Stimulated activated memory B cell treated with anti-CD40 and anti-IgM and Interleukin-4, amounts not matched to agents 10 μg/mL and 1 μg/mL and 100 μg/mL, for 72 hours (primary cell): Measurements from ENCODE around the gene SAFB.
A peak's percentile ranks its signal among the peaks of the same experiment; 100 is the strongest.

Source experiments
- ATAC-seq: fragments of 150-1000 bp; cut with Tn5 transposase; 2 replicates; pipeline ENCODE4 v1.10.0; 2021
- H3K27ac Mint-ChIP-seq: one replicate; pipeline ENCODE4 v1.8.0; 2022; ENCODE audit warnings: mild to moderate bottlenecking, mixed read lengths
- H3K27me3 Mint-ChIP-seq: one replicate; pipeline ENCODE4 v1.8.0; 2022; ENCODE audit warnings: mixed read lengths
- H3K36me3 Mint-ChIP-seq: one replicate; pipeline ENCODE4 v1.8.0; 2022; ENCODE audit warnings: mixed read lengths
- H3K4me1 Mint-ChIP-seq: one replicate; pipeline ENCODE4 v1.8.0; 2022; ENCODE audit warnings: mixed read lengths
- H3K4me3 Mint-ChIP-seq: one replicate; pipeline ENCODE4 v1.8.0; 2022; ENCODE audit warnings: mild to moderate bottlenecking, moderate library complexity, mixed read lengths
- H3K9me3 Mint-ChIP-seq: one replicate; pipeline ENCODE4 v1.8.0; 2022; ENCODE audit warnings: mixed read lengths

The SAFB gene

DNA sequence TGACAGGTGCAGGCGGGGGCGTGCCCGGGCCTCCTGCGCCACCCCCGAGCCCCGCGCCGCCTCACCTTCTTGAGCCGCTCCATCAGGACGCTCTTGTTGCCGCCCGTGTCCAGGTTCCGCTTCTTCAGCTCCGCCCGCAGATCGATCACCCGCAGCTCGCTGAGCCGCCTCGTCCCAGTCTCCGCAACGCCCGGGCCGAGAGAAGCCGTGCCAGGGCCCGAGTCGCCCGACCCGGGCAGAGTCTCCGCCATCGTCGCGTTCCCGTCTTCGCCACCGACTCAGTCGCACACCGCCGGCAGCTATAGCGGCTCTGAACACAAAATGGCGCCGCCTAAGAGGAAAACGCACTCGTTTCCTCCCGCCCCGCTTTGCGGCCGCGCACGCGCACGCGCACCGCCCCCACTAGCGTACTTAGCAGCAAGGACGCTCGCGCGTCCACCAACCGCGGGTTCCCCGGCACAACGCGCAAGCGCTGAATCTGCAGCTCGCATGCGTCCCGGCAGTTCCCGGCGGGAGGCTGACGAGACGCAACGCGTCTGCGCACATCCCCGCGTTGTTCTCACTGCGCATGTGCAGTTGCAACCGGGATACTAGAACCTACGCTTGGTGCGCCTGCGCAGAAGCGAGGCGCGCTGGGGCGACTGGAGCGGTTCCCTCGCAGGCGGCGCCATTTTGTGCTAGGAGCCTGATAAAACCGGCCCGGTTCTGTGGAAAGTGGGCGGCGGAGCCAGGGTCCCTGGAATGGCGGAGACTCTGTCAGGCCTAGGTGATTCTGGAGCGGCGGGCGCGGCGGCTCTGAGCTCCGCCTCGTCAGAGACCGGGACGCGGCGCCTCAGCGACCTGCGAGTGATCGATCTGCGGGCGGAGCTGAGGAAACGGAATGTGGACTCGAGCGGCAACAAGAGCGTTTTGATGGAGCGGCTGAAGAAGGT is at the start of gene SAFB, which contains the start of gene SAFB2:
TSS of gene SAFB (plus strand) at position 619 of the 932 bp plus-strand sequence. CDS start at position 742, 123 bp downstream.
TSS of gene SAFB2 (minus strand) at position 312 of the 932 bp plus-strand sequence. CDS start at position 251, 61 bp downstream.
- no peaks in the 10 kb centered on the region for H3K9me3 Mint-ChIP-seq
- no peaks in the 10 kb centered on the region for H3K27me3 Mint-ChIP-seq
- peak; percentile 92 for ATAC-seq
- peak within 1 kb of the TSS; percentile 100 for H3K27ac Mint-ChIP-seq
- H3K36me3 Mint-ChIP-seq, result peaks cover 48% of the 10 kb centered on the region
- H3K4me3 Mint-ChIP-seq, result peak within 1 kb of the TSS; percentile 100
- peaks cover 62% of the 10 kb centered on the region for H3K4me1 Mint-ChIP-seq

DNA sequence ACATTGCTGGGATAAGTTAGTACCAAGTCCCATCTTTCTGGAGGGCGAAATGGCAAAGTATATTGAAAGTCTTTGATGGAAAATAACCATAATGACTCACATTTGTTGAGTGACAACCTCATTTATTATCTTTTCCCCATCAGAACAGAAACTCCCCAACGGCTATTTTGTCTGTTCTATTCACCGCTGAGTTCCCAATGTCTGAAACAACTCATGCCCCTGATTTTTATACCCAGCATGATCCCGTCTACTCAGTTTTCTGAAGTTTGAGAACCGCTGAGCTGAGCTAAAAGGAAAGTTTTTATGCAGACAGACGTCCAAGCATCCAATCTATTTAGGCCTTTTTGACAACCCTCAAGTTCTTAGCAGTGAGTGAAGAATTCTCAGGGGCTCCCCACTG is 47.3 kb upstream of the SAFB start:
- peaks cover 14% of the 10 kb centered on the region for H3K36me3 Mint-ChIP-seq
- no peaks in the 10 kb centered on the region for H3K27me3 Mint-ChIP-seq
- peaks cover 12% of the 10 kb centered on the region for H3K4me1 Mint-ChIP-seq
- ATAC-seq, result no peak
- peaks cover 4% of the 10 kb centered on the region for H3K9me3 Mint-ChIP-seq
- H3K4me3 Mint-ChIP-seq, result no peak overlapping the region
- H3K27ac Mint-ChIP-seq, result no peak overlapping the region

DNA sequence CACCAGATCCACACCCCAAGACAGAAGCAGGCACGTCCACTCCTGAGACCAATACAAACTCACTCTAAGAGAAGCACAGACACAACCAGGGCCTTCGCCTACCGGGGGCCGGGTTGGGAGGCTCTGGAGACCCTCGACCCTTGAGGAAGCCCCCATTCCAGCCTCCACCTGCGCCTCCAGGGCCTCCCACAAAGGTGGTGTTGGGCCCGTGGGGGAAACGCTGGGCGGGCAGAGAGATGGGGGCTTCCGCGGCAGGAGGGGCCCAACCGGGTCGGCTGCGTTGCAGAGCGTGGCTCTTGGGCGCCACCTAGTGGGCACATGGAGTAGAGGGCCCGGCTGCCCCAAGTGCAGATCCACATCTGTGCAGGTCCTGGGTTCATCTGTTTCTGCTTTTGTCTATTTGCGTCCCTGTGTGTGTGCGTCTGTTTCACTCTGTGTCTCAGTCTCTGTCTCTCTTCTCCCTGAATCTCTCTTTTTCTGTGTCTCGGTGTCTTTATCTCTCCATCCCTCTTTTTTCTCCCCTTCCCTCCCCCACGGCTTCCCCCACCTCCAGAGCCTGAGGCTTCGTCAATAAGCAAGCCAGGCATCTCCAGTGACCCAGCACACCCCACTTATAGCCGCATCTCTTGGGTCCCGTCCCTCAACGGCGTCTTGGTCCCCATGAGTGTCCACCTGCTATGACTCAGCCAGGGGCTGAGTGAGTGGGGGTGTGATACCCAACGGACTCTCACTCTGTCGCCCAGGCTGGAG is 44.6 kb upstream of the SAFB start:
- Mint-ChIP-seq H3K9me3 (peaks cover 4% of the 10 kb centered on the region), H3K4me1 (peaks cover 12% of the 10 kb centered on the region), H3K4me3 (no peak overlapping the region), H3K27ac (no peak overlapping the region), H3K27me3 (no peaks in the 10 kb centered on the region), H3K36me3 (peaks cover 20% of the 10 kb centered on the region)
- ATAC-seq, result peak; percentile 83

DNA sequence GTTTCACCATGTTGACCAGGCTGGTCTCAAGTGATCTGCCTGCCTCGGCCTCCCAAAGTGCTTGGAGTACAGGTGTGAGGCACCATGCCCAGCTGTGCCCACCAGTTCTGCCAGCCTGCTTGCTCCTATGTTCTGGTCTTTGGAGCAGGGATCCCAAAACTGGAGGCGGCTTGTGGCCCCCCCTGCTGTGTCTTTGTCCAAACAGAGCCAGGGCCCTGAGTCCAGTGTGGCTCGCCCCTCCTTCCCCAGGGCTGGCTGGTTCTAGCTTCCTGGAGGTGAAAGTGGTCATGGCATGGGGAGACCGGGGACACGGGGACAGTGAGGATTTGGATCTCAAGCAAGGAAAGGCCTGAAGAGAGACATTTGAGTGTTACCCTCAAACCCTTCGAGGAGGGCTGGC is 43.6 kb upstream of the SAFB start:
- no peaks in the 10 kb centered on the region for H3K27me3 Mint-ChIP-seq
- peaks cover 20% of the 10 kb centered on the region for H3K36me3 Mint-ChIP-seq
- no peak for ATAC-seq
- H3K4me1 Mint-ChIP-seq, result peaks cover 12% of the 10 kb centered on the region
- peaks cover 4% of the 10 kb centered on the region for H3K9me3 Mint-ChIP-seq
- no peak overlapping the region for H3K4me3 Mint-ChIP-seq
- no peak overlapping the region for H3K27ac Mint-ChIP-seq

DNA sequence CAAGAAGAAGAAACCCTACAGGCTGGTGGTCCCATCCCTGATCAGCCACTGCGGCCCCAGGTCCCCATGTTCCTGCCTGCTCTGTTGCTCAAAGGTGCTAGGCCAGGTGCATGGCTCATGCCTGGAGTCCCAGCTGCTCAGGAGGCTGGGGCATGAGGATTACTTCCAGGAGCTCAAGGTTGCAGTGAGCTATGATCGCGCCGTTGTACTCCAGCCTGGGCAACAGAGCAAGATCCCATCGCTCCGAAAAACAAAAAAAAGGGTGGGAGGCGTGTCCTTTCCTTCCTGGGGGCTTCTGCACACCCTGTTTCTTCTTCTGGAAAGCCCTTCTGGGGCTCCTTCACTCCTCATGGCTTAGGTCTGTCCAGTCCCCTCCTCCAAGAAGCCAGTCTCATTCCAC is 43.2 kb upstream of the SAFB start:
- ATAC-seq, result no peak
- no peak overlapping the region for H3K27ac Mint-ChIP-seq
- H3K4me3 Mint-ChIP-seq, result no peak overlapping the region
- H3K27me3 Mint-ChIP-seq, result no peaks in the 10 kb centered on the region
- H3K4me1 Mint-ChIP-seq, result peaks cover 12% of the 10 kb centered on the region
- peaks cover 1% of the 10 kb centered on the region for H3K9me3 Mint-ChIP-seq
- peaks cover 16% of the 10 kb centered on the region for H3K36me3 Mint-ChIP-seq

DNA sequence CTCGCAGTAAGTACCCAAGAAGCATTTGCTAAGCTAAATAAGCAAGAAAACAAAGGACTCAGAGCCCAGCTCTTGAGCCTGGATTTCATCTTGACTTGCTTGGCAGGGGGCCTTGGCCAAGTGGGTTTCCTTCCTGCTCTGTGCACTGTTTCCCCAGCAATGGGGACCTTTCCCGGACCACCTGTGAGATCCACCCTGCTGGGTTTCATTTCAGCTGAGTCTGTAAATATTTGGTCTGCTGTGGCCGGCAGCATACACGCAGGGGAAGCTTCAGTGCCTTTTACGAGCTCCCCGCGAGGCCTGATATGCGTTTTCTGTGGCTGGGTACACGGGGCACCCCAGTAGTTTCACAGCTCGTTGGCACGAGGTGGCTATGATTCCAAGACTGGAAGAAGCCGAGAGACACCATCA is 42.7 kb upstream of the SAFB start:
- H3K27ac Mint-ChIP-seq, result no peak overlapping the region
- H3K36me3 Mint-ChIP-seq, result peaks cover 12% of the 10 kb centered on the region
- H3K4me3 Mint-ChIP-seq, result no peak overlapping the region
- no peak for ATAC-seq
- peaks cover 12% of the 10 kb centered on the region for H3K4me1 Mint-ChIP-seq
- no peaks in the 10 kb centered on the region for H3K27me3 Mint-ChIP-seq
- no peaks in the 10 kb centered on the region for H3K9me3 Mint-ChIP-seq

DNA sequence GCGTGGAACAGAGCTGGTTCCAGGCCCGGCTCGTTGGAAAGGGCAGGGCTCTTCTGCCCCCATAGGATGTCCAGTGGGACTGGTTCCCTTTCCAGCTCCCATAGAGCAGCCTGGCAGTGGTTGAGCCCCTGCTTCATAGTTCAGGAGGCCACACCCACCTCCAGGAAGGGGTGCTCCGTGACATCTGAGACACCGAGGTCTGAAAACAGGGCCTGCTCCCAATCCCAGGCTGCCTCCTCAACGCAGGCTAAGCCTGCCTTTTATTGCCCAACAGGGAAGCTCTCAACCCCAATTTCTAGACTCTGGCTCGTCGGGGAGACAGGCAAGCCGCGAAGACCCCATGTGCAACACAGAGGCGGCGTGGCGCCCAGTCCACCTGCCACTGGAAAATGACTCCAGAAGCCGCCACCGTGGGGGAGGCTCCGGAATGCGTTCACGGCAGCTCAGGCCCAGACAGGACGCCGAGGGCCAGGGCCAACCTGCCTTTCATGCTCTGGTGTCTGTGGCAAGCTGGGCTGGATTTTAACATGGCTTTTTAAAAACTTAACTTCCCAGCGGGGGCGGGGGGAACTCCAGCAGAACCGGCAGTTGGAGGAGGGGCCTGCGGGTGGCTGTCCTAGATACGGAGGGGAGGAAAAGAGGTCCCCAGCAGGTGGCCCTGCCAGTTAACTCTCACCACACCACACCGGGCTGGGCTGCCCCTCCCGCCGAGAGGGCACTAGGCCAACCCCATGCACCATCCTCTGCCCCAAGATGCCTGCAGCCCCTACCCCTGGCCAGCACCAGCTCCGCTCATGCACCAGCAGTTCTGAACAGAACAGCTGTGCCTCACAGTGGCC is 37.2 kb upstream of the SAFB start:
- ATAC-seq, result peak; percentile 64
- Mint-ChIP-seq H3K4me3 (no peak overlapping the region), H3K9me3 (no peaks in the 10 kb centered on the region), H3K4me1 (peaks cover 14% of the 10 kb centered on the region), H3K27me3 (no peaks in the 10 kb centered on the region), H3K36me3 (peaks cover 44% of the 10 kb centered on the region), H3K27ac (peak overlapping the region; percentile 71)

DNA sequence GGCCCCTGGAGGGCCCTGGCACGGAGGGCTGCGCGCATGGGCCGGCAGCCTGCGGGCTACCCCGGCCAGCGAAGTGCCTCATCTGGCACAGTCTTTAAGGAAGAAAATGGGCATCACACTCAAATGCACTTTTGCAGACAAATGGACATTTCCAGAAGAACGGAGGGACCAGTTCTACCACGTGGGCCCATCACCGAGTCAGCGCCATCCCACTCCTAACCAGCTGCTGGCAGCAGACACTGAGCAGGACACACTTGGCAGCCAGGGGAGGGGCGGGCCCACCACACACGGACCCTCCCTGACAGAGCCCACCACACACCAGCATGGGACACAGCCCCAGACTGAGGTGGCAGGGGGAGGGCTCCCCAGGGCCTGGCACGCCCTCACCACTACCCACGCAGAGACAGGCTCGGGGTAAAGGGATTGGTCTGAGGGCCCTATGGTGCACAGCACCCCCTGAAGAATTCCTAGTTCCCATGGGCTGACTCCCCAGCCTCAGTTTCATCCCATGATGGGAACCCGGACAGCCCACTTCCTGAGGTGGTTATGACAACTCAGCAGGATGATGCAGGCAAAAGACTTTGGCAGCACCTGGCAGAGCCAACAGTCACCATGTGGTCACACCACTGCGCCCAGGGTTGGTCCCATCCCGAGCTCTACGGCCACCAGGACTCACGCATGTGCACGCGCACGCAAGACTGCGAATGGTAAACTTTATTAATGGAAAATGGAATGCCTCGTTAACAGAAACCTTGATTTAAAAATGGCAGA is 36.4 kb upstream of the SAFB start:
- Mint-ChIP-seq H3K27me3 (no peaks in the 10 kb centered on the region), H3K27ac (peak overlapping the region; percentile 71), H3K4me3 (no peak overlapping the region), H3K36me3 (peaks cover 49% of the 10 kb centered on the region), H3K4me1 (peaks cover 14% of the 10 kb centered on the region), H3K9me3 (no peaks in the 10 kb centered on the region)
- peak; percentile 37 for ATAC-seq

DNA sequence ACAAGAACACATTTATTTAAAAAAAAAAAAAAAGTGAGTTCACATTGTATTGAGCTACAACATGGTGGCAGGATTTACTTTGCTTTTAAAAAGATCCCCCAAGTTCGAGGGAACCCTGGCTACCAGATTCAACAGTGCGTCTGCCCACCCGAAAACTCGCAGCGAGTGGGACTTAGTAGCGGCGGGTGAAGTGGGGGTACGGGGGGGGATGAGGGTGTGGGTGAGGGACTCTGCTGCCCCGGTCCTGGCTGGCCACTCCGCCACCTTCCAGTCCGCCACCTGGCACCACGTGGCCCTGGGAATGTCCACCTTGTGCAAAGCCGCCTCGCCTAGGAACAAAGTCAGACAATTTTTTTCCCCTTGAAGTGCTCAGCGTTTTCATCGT is 35.8 kb upstream of the SAFB start:
- peaks cover 53% of the 10 kb centered on the region for H3K36me3 Mint-ChIP-seq
- H3K27me3 Mint-ChIP-seq, result no peaks in the 10 kb centered on the region
- no peaks in the 10 kb centered on the region for H3K9me3 Mint-ChIP-seq
- H3K4me1 Mint-ChIP-seq, result peaks cover 14% of the 10 kb centered on the region
- no peak for ATAC-seq
- H3K27ac Mint-ChIP-seq, result no peak overlapping the region
- H3K4me3 Mint-ChIP-seq, result no peak overlapping the region

DNA sequence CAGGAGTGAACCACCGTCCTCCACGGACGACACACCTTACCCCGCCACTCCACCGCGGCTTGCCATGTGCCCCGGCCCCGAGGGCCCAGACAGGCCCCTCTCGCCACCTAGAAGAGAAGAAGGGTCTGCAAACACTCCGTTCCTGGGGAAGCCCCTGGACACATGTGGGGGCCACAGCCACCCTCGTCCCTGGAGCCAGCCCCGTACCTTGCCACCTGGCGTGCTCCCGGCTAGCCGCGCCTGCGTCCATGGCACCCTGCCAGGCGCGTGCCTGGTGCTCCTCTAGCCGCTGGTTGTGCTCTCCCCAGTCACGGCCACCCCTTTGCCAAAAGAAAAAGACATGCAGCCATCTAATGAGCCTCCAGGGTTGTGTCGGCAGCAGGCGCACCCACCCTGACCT is 35.2 kb upstream of the SAFB start:
- Mint-ChIP-seq H3K27ac (no peak overlapping the region), H3K4me1 (peaks cover 14% of the 10 kb centered on the region), H3K9me3 (no peaks in the 10 kb centered on the region), H3K4me3 (no peak overlapping the region), H3K36me3 (peaks cover 55% of the 10 kb centered on the region), H3K27me3 (no peaks in the 10 kb centered on the region)
- no peak for ATAC-seq

DNA sequence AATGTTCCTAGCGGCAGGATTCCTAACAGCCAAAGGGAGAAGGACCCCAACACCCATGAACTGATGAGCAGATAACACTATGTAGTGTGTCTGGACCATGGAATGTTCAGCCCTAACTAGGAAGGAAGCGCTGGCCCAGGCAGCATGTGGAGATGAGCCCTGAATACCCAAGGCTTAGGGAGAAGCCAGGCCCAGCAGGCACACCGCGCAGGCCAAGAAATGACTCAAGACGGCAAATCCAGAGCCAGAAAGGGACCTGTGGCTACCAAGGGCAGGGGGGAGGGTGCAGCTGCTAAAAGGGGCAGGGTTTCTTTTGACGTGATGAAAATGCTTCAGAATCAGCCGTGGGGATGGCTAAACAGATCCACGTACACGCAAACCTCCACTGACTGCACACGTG is 34.4 kb upstream of the SAFB start:
- H3K36me3 Mint-ChIP-seq, result peaks cover 62% of the 10 kb centered on the region
- no peak overlapping the region for H3K27ac Mint-ChIP-seq
- H3K4me3 Mint-ChIP-seq, result no peak overlapping the region
- no peaks in the 10 kb centered on the region for H3K9me3 Mint-ChIP-seq
- H3K4me1 Mint-ChIP-seq, result peaks cover 14% of the 10 kb centered on the region
- H3K27me3 Mint-ChIP-seq, result no peaks in the 10 kb centered on the region
- no peak for ATAC-seq

DNA sequence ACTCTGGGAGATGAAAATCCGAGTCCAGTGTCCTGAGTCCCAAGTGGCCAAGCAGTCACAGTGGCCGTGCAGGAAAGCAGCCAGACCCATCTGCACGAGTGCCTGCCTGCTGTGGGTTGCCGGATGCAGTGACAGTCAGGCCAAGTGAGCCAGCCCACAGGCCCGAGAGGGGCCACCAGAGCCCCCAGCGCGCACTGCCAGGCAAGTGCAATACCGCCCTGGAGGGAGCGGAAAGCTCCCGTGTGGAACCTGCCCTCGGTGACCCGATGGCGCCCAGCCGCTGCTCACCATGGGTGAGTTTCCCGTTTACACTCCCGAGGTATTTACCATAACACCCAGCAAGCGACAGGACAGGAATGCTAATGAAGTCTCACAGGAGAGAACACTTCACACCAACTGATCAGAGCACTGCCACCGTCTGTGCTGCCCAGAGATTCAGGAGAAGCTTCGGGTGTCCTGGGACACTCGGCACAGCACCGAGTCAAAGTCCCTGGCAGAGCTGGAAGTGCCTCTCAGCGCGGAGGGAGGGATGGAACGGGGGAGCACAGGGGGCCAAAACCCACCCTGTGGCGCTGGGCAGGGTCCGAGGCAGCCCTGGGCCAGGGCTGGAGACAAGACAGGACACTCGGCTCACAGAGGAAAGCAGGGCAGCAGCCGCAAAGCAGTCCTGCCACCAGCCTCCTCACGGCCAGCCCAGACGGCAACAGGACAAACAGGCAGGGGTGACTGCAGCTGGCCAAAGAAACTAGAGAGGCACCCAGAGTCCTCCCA is 33.8 kb upstream of the SAFB start:
- H3K4me1 Mint-ChIP-seq, result peaks cover 14% of the 10 kb centered on the region
- no peaks in the 10 kb centered on the region for H3K27me3 Mint-ChIP-seq
- no peak overlapping the region for H3K4me3 Mint-ChIP-seq
- ATAC-seq, result no peak
- H3K9me3 Mint-ChIP-seq, result no peaks in the 10 kb centered on the region
- peak overlapping the region; percentile 35 for H3K27ac Mint-ChIP-seq
- peaks cover 69% of the 10 kb centered on the region for H3K36me3 Mint-ChIP-seq

DNA sequence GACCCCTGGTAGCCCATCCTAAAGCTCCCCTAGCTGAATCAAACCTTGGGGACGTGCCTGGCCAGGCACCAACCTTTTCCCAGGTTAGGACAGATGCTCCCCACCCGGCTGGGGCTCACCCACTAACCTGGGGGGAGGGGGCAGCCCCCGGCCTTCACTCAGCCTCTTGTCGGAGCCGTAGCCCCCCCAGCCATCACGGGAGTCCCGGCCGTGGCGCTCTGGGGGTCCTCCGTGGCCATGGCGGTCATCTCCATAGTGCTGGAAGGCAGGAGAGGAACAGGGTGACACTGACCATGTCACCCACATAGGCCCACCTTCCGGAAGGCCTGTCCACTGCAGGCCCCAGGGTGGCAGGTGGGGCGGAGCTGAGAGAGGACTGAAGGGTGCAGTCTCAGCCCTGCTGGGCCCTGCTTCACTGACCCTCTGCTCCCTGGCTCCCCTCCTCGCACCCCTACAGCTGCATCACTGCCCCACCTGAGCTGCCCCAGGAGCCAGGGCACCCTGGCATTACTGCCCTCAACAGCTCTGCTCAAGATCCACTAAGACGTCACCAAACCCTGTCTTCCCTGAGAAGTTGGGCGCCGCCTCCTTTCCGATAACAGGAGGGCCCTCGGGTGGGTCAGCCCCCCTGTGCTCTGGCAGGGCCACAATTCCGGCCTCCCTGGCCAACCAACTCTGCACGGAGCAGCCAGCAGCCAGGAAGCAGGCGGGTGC is 32.6 kb upstream of the SAFB start:
- Mint-ChIP-seq H3K9me3 (no peaks in the 10 kb centered on the region), H3K27me3 (no peaks in the 10 kb centered on the region), H3K4me1 (peaks cover 13% of the 10 kb centered on the region), H3K27ac (no peak overlapping the region), H3K36me3 (peaks cover 79% of the 10 kb centered on the region), H3K4me3 (no peak overlapping the region)
- no peak for ATAC-seq
